ENCODE results near the gene KCTD15. TPM values are rescaled to one million over a fixed set of nuclear protein-coding genes. Genes with fewer than 3 reads are reported as not detected.
A peak's percentile ranks its signal among the peaks of the same experiment; 100 is the strongest.

The KCTD15 gene, protein sequence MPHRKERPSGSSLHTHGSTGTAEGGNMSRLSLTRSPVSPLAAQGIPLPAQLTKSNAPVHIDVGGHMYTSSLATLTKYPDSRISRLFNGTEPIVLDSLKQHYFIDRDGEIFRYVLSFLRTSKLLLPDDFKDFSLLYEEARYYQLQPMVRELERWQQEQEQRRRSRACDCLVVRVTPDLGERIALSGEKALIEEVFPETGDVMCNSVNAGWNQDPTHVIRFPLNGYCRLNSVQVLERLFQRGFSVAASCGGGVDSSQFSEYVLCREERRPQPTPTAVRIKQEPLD
- 10 to 100 TPM in 2 of 4 donors, 1 to 10 TPM in 1, under 1 TPM in 1; 0.67 to 18.8 (median 8.4) TPM for polyA plus RNA-seq
- long read RNA-seq, donor 1, partial matches to known transcripts: 0 of 2 reads
- long read RNA-seq, donor 1, other reads (novel, unspliced or antisense): 0 of 2 reads
- long read RNA-seq, donor 2: 0 reads
- long read RNA-seq, donor 3, partial matches to known transcripts: 0 of 2 reads
- long read RNA-seq, donor 3, other reads (novel, unspliced or antisense): 0 of 2 reads
- long read RNA-seq, donor 4: 0 reads
- long read RNA-seq, donor 5: 0 reads
- long read RNA-seq, donor 6, partial matches to known transcripts: 0 of 2 reads
- long read RNA-seq, donor 6, other reads (novel, unspliced or antisense): 0 of 2 reads
- long read RNA-seq, donor 7: 0 reads
- long read RNA-seq, donor 8: 0 reads
- long read RNA-seq, donor 9: 0 reads
- long read RNA-seq, donor 10, partial matches to known transcripts: 0 of 4 reads
- long read RNA-seq, donor 10, other reads (novel, unspliced or antisense): 0 of 4 reads

DNA sequence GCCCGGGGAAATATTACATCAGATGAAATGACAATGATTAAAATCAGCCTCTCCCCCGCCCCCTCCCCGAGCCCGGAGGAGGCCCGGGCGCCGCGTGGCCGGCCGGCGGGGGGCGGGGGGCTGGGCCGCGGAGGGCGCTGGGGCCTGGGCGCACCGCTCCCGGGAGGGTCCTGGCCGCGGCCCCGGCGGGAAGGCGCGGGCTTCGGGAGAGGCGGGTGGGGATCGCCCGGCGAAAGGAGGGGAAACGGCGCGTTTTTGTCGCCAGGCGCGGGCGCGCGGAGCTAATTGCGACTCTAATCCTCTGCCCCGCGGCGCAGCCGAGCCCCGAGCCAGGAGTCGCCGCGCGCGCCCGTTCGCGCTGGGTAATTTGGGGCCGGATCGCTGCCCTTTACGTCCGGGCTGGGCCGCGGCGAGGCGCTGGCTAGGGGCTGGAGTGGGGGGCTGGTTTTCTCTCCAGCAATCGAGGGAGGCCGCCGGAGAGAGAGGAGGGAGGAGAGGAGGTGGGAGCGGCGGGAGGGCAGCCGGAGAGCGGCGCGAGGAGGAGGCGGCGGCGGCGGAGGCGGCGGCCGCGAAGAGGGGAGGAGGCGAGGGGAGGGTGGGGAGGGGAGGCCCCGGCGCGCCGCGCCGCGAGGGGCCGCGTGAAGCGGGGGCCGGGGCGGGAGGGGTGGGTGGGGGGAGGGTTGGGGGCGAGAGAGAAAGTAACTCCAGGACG is at the start of gene KCTD15:
Gene KCTD15 (plus strand): TSS at position 707 of the 712 bp plus-strand sequence. CDS start 3,585 bp downstream, outside the sequence.
- FAIRE-seq (no peak), DNase-seq (peak in 1 of 2 donors; percentile 86)
- H3K4me1 ChIP-seq (ENCODE audit: control insufficient read depth in 3 of 3, insufficient read depth in 2 of 3, low read depth in 1 of 3, low read length in 2 of 3): peaks cover 0 to 11% (median 3%) of the 10 kb centered on the region in 3 donors

DNA sequence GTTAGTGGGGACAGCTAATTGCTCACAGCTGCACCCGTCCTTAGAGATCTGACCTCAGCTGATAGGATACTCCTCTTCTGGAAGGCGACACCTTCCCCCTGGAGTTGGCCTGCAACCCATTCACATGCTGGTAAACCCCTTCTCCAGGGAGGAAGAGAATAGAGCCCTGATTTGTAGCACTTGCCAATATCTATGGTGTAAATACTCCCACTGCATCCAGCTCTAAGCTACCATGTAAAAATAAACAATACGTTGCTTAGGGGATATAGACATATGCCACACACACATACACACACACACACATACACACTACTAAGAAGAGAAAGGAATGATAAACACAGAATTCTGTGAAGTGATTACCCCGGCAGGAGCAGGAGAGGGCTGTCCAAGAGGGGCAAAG is 49.4 kb upstream of the KCTD15 start:
- DNase-seq (no peak), FAIRE-seq (no peak)
- Histone ChIP-seq H3K36me3 (ENCODE audit: control insufficient read depth in 3 of 3, insufficient read depth in 2 of 3, low read depth in 1 of 3, low read length in 3 of 3) (no peaks in the 10 kb centered on the region), H3K4me1 (ENCODE audit: control insufficient read depth in 3 of 3, insufficient read depth in 2 of 3, low read depth in 1 of 3, low read length in 2 of 3) (no peaks in the 10 kb centered on the region), H3K9me3 (ENCODE audit: control insufficient read depth in 2 of 2, insufficient read depth in 1 of 2, low read depth in 1 of 2, low read length in 1 of 2) (no peaks in the 10 kb centered on the region), H3K27ac (ENCODE audit: low read depth in 1 of 3, low read length in 2 of 3) (no peak overlapping the region), H3K27me3 (ENCODE audit: control insufficient read depth in 3 of 3, insufficient read depth in 3 of 3, low read length in 3 of 3) (no peaks in the 10 kb centered on the region), H3K4me3 (ENCODE audit: low read depth in 1 of 3, low read length in 3 of 3) (no peak overlapping the region)
- 41 to 49% (median 45%) methylated on average over 4 of the region's 4 CpGs for WGBS, 3 donors

More for the DNA sequence above, at the start of gene KCTD15:
- H3K27ac ChIP-seq (ENCODE audit: low read depth in 1 of 3, low read length in 2 of 3): peak within 1 kb of the TSS; percentile 62 to 91 (median 90)
- peaks cover 0 to 7% (median 6%) of the 10 kb centered on the region in 3 donors for H3K27me3 ChIP-seq (ENCODE audit: control insufficient read depth in 3 of 3, insufficient read depth in 3 of 3, low read length in 3 of 3)
- H3K9me3 ChIP-seq (ENCODE audit: control insufficient read depth in 2 of 2, insufficient read depth in 1 of 2, low read depth in 1 of 2, low read length in 1 of 2): no peaks in the 10 kb centered on the region
- peaks cover 0 to 15% (median 3%) of the 10 kb centered on the region in 3 donors for H3K36me3 ChIP-seq (ENCODE audit: control insufficient read depth in 3 of 3, insufficient read depth in 2 of 3, low read depth in 1 of 3, low read length in 3 of 3)
- 0 to 1% (median 1%) methylated on average over 33 to 85 of the region's 92 CpGs for WGBS, 3 donors
- peak within 1 kb of the TSS; percentile 51 to 79 (median 60) for H3K4me3 ChIP-seq (ENCODE audit: low read depth in 1 of 3, low read length in 3 of 3)

DNA sequence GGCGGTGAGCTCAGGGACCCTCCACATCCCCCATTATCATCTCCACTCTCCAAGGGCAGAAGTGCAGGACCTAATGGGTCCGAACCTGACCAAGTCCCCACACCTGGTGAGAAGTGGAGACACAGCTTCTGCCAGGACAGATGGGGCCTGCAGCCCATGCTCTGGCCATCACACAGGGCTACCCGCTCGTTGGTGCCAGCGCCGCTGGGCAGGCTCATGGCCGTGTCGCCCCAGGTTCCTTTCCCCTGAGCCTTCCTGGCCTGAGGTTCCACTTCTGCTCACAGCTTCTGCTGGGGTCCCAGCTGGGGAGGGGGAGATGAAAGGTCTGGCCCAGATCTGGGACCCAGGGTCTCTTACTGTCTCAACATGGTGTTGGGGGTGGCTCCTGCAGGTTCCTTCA is 48.4 kb upstream of the KCTD15 start:
- Histone ChIP-seq H3K9me3 (ENCODE audit: control insufficient read depth in 2 of 2, insufficient read depth in 1 of 2, low read depth in 1 of 2, low read length in 1 of 2) (no peaks in the 10 kb centered on the region), H3K27ac (ENCODE audit: low read depth in 1 of 3, low read length in 2 of 3) (no peak overlapping the region), H3K4me1 (ENCODE audit: control insufficient read depth in 3 of 3, insufficient read depth in 2 of 3, low read depth in 1 of 3, low read length in 2 of 3) (no peaks in the 10 kb centered on the region), H3K4me3 (ENCODE audit: low read depth in 1 of 3, low read length in 3 of 3) (no peak overlapping the region), H3K36me3 (ENCODE audit: control insufficient read depth in 3 of 3, insufficient read depth in 2 of 3, low read depth in 1 of 3, low read length in 3 of 3) (no peaks in the 10 kb centered on the region), H3K27me3 (ENCODE audit: control insufficient read depth in 3 of 3, insufficient read depth in 3 of 3, low read length in 3 of 3) (no peaks in the 10 kb centered on the region)
- FAIRE-seq: no peak
- 88 to 95% (median 92%) methylated on average over 8 of the region's 8 CpGs for WGBS, 3 donors
- DNase-seq: no peak

DNA sequence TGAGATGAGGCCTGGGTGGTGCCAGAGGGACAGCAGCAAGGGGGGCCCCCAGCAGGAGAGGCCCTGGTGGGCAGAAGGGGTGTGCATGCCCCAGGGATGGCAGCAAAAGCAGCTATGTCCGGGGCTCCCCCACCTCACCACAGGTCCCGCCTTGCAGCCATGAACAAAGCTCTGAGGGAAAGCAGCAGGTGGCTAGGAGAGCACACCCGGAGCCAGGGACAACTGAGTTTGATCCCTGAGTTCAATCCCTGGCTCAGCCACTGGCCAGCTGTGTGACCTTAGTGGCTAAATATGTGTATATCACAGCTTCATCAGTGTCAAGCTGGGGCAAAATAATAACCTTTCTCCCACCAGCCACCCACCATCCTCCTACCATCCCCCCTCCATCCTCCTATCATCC is 47.7 kb upstream of the KCTD15 start:
- FAIRE-seq: no peak
- no peaks in the 10 kb centered on the region for H3K36me3 ChIP-seq (ENCODE audit: control insufficient read depth in 3 of 3, insufficient read depth in 2 of 3, low read depth in 1 of 3, low read length in 3 of 3)
- no peak for DNase-seq
- no peak overlapping the region for H3K27ac ChIP-seq (ENCODE audit: low read depth in 1 of 3, low read length in 2 of 3)
- WGBS, 3 donors: 46 to 77% (median 56%) methylated on average over 3 of the region's 3 CpGs
- no peaks in the 10 kb centered on the region for H3K9me3 ChIP-seq (ENCODE audit: control insufficient read depth in 2 of 2, insufficient read depth in 1 of 2, low read depth in 1 of 2, low read length in 1 of 2)
- no peaks in the 10 kb centered on the region for H3K4me1 ChIP-seq (ENCODE audit: control insufficient read depth in 3 of 3, insufficient read depth in 2 of 3, low read depth in 1 of 3, low read length in 2 of 3)
- H3K27me3 ChIP-seq (ENCODE audit: control insufficient read depth in 3 of 3, insufficient read depth in 3 of 3, low read length in 3 of 3): no peaks in the 10 kb centered on the region
- H3K4me3 ChIP-seq (ENCODE audit: low read depth in 1 of 3, low read length in 3 of 3): no peak overlapping the region

- H3K27ac ChIP-seq (ENCODE audit: low read depth in 1 of 3, low read length in 2 of 3): no peak overlapping the region
- no peaks in the 10 kb centered on the region for H3K27me3 ChIP-seq (ENCODE audit: control insufficient read depth in 3 of 3, insufficient read depth in 3 of 3, low read length in 3 of 3)
- H3K9me3 ChIP-seq (ENCODE audit: control insufficient read depth in 2 of 2, insufficient read depth in 1 of 2, low read depth in 1 of 2, low read length in 1 of 2): no peaks in the 10 kb centered on the region
- no peaks in the 10 kb centered on the region for H3K4me1 ChIP-seq (ENCODE audit: control insufficient read depth in 3 of 3, insufficient read depth in 2 of 3, low read depth in 1 of 3, low read length in 2 of 3)
- DNase-seq (no peak), FAIRE-seq (no peak)
- no peaks in the 10 kb centered on the region for H3K36me3 ChIP-seq (ENCODE audit: control insufficient read depth in 3 of 3, insufficient read depth in 2 of 3, low read depth in 1 of 3, low read length in 3 of 3)
- no peak overlapping the region for H3K4me3 ChIP-seq (ENCODE audit: low read depth in 1 of 3, low read length in 3 of 3)
- 79 to 86% (median 82%) methylated on average over 12 of the region's 12 CpGs for WGBS, 3 donors
Measured at GRCh38 chr19:33749619-33750175, 47.0 kb upstream of the KCTD15 start.

DNA sequence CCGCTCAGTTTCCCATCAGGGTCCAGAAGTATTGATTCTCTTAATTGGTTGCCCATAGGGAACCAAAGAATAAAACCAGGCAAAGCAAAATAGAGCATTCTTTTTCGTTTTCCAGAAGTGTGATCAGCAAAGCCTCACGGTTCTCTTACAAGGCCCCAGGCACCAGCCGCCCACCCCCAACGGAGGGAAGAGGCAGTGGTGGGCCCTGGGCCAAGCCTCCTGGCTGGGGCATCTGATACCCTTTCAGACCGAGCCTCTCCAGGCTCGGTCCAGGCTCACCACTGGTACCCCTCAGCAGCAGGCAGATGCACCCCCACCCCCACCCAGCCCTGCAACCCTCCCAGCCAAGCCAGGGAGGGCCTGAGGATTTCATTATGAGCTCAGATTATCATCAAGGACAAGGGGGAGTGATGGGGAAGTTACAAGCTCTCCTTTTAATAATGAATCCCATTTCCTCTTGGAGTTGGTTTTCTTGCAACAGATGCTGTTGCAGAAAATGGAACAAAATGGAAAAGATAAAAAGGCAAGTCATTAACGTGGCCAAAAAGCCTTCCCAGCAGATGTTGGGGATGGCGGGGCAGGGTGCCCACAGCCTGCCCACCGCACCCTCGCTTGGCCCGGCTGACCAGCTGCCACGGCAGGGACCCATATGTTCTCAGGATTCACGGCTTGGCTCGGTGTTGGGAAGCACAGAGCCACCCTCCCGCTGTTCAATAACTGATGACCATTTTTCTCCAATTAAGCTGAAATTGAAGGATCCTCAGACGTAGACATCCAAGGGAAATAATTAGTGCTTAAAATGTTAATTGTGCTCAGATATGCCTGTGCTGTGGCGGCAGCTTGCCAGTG is 45.9 kb upstream of the KCTD15 start:
- WGBS, 3 donors: 71 to 76% (median 74%) methylated on average over 18 of the region's 18 CpGs

GRCh38 chr19:33751436-33751770 is 45.3 kb upstream of the KCTD15 start:
- WGBS, 3 donors: 64 to 78% (median 64%) methylated on average over 5 of the region's 5 CpGs

More for the DNA sequence above, 45.9 kb upstream of the KCTD15 start:
- DNase-seq: no peak
- H3K27ac ChIP-seq (ENCODE audit: low read depth in 1 of 3, low read length in 2 of 3): no peak overlapping the region
- no peaks in the 10 kb centered on the region for H3K36me3 ChIP-seq (ENCODE audit: control insufficient read depth in 3 of 3, insufficient read depth in 2 of 3, low read depth in 1 of 3, low read length in 3 of 3)
- no peak overlapping the region for H3K4me3 ChIP-seq (ENCODE audit: low read depth in 1 of 3, low read length in 3 of 3)
- FAIRE-seq: no peak
- H3K9me3 ChIP-seq (ENCODE audit: control insufficient read depth in 2 of 2, insufficient read depth in 1 of 2, low read depth in 1 of 2, low read length in 1 of 2): no peaks in the 10 kb centered on the region
- no peaks in the 10 kb centered on the region for H3K27me3 ChIP-seq (ENCODE audit: control insufficient read depth in 3 of 3, insufficient read depth in 3 of 3, low read length in 3 of 3)
- no peaks in the 10 kb centered on the region for H3K4me1 ChIP-seq (ENCODE audit: control insufficient read depth in 3 of 3, insufficient read depth in 2 of 3, low read depth in 1 of 3, low read length in 2 of 3)

More at GRCh38 chr19:33751436-33751770, 45.3 kb upstream of the KCTD15 start:
- DNase-seq: no peak
- no peaks in the 10 kb centered on the region for H3K9me3 ChIP-seq (ENCODE audit: control insufficient read depth in 2 of 2, insufficient read depth in 1 of 2, low read depth in 1 of 2, low read length in 1 of 2)
- no peak overlapping the region for H3K27ac ChIP-seq (ENCODE audit: low read depth in 1 of 3, low read length in 2 of 3)
- no peaks in the 10 kb centered on the region for H3K27me3 ChIP-seq (ENCODE audit: control insufficient read depth in 3 of 3, insufficient read depth in 3 of 3, low read length in 3 of 3)
- H3K4me1 ChIP-seq (ENCODE audit: control insufficient read depth in 3 of 3, insufficient read depth in 2 of 3, low read depth in 1 of 3, low read length in 2 of 3): no peaks in the 10 kb centered on the region
- no peaks in the 10 kb centered on the region for H3K36me3 ChIP-seq (ENCODE audit: control insufficient read depth in 3 of 3, insufficient read depth in 2 of 3, low read depth in 1 of 3, low read length in 3 of 3)
- H3K4me3 ChIP-seq (ENCODE audit: low read depth in 1 of 3, low read length in 3 of 3): no peak overlapping the region
- FAIRE-seq: no peak
